ENCODE data around the gene TADA1.
"Not testable (repeated sequence)": the region's sequence is repeated elsewhere in the genome, so short reads cannot be mapped to it uniquely, and the experiment has no call there.

Gene TADA1

DNA sequence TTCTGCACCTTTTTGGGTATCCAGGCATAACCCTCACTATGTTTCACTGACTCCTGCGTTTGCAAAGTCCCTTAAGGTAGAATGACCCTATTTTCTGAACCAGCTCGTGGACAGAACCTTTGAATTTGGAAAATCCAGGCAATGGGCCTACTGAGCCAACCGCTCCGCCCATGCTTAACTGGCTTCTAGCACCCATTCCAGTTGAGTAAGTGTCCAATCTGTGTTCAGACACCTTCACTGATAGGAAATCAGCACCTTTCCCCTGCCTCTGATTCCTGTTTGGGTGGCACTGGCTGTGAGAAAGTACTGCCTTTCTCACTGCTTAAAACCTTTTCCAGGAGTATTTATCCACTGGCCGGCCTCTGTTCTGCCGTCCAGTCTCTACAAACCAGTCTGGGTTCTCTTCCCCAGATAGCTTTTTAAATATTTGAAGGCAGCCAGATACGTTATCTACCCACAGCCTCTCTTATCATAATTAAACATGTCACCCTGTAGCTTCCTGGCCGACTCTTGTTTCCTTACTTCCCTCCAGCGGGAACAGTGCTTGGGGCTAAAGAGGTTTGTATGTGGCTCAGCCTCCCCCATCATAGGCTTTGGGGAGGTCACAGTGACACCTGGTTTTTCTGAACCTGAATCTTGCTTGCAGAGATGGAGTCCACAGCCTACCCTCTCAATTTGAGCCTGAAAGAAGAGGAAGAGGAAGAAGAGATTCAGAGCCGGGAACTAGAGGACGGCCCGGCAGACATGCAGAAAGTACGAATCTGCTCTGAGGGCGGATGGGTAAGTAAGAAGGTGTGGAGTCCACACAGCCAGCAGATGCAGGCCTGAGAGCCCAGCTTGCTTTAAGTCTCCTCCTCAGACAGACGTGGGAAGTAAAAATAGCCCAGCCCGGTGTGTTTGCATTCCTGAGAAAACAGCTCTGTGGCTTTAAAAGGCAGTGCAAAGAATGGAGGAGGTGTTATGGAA lies 35.5 kb downstream of the TADA1 start:
- DNase-seq, result no peak

DNA sequence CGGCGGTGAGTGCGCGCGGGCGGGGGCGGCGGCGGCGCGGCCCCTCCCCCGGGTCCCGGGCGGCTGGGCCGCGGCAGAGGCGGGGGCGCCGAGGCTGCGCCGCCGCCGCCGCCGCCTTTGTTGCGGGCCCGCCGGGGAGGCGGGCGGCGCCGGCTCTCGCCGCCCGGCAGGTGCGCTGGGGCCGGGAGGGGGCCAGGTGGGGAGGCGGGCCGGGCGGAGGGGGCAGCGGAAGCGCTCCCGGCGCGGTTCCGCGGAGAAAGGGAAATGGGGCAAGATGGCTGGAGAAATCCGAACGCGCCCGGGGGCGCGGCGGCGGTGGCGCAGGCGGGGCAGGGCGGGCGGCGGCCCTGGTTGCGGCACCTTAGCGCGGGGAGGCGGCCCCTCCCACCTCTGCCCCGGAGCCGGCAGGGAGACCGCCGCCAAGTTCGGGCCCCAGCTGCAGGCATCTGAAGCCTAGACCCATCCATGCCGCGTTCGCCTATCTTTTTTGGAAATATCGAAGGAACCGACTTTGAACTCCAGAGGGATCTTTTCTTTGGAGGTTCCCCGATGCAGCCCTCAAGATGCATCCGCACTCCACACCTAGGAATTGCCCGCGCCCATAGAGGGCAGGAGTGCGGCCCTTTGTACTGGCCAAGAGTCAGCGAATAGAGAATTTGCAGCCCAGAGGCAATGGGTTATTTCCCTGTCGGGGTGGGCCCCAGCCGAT lies 36.3 kb downstream of the TADA1 start:
- DNase-seq, result peak; percentile 83

DNA sequence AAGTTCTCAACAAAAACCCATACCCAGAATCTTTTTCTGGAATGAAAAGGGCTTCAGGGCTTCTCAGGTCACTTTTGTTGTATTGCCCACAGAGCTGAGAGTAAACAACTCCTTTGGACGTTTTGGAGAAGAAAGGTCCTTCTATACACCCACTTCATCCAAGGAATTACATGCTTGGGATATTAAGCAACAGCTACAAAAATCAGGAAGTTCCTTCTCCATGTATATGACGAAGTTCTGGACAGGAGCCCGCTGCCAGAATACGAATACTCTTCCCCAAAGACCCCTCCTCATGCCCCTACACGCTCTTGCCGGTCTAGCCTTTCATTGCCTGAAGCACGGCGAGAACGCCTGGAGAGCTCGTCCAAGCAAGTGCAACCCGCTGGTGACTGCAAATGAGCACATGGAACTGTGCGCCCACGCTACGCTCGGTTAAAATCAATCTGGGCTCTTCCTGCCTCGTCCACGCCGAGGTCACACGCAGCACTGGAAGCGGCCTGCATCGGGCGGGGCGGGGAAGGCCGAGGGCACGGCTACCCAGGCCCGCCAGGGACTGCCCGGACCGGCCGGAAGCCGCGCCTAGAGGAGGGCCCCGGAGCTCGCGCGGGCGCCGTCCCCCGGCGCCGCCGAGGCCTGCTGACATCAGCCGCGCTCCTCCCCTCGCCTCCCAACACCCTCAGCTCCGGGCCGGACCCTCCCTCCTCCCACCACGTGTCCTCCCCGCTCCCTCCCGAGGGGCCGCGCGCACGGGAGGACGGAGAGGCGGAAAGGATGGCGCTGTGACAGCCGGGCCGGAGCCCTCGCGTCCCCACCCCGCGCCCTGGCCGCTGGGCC lies 37.1 kb downstream of the TADA1 start, which contains the start of gene POGK:
POGK (plus strand) TSS at position 710 of the 834 bp plus-strand sequence. CDS start 1,482 bp downstream, outside the sequence.
- DNase-seq, result peak; percentile 92

GRCh38 chr1:166836733-166837132 lies 39.3 kb downstream of the TADA1 start:
- DNase-seq, result no peak

DNA sequence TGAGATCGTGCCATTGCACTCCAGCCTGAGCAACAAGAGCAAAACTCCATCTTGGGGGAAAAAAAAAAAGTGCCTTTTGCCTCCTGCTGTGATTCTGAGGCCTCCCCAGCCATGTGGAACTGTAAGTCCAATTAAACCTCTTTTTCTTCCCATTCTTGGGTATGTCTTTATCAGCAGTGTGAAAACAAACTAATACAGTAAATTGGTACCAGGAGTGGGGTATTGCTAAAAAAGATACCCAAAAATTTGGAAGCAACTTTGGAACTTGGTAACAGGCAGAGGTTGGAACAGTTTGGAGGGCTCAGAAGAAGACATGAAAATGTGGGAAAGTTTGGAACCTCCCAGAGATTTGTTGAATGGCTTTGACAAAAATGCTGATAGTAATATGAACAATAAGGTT lies 46.3 kb downstream of the TADA1 start:
- not testable (repeated sequence) for DNase-seq

DNA sequence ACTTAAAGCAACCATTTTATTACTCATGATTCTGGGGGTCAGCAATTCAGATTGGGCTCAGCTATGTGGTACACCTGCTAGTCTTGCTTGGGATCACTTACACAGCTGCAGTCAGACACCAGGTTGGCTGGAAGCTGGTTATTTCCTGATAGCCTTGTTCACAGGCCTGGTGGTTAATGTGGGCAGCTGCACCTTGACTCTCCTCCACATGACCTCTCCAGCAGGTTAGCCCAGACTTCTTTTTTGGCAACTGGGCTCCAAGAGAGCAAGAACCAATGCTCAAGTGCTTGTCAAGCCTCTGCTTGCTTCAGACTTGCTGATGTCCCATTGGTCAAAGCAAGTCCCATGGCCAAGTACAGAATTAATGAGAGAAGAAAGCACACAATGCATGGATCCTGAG lies 48.6 kb downstream of the TADA1 start:
- no peak for DNase-seq

DNA sequence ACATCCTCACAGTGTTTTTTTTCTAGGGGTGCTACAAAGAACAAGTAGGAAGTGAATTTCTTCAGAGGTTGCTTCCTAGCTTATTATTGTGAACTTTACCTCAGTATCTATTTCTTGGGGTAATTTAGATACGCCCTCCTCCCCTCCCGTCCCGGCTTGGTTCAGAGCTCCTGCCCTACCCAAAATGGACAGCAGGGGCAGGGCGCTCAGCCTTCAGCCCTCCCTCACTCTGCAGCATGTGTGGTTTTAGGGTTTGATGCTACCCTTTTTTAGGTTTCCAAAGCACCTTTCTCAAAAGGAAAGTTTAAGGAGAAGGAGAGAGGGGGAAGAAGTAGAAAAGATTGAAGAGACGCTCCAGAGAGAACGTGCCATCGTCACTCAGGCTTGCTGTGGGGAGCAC lies 53.7 kb downstream of the TADA1 start:
- no peak for DNase-seq

DNA sequence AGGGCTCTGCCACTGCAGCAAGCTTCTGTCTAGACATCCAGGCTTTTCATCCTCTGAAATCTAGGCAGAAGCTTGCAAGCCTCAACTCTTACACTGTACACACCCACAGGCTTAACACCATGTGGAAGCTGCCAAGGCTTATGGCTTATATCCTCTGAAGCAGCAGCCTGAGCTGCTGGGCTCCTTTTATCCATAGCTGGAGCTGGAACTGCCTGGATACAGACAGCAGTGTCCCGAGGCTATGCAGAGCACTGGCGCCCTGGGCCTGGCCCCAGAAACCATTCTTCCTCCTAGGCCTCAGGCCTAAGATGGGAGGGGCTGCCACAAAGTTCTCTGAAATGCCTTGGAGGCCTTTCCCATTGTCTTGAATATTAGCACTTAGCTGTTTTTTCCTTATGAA lies 56.1 kb downstream of the TADA1 start:
- no peak for DNase-seq

- DNase-seq, result no peak
These were observed 61.5 kb downstream of the TADA1 start for GRCh38 chr1:166814611-166815010.

GRCh38 chr1:166813508-166814223 lies 62.4 kb downstream of the TADA1 start:
- no peak for DNase-seq

- DNase-seq, result no peak
These were observed 64.4 kb downstream of the TADA1 start for GRCh38 chr1:166811691-166812090.

DNA sequence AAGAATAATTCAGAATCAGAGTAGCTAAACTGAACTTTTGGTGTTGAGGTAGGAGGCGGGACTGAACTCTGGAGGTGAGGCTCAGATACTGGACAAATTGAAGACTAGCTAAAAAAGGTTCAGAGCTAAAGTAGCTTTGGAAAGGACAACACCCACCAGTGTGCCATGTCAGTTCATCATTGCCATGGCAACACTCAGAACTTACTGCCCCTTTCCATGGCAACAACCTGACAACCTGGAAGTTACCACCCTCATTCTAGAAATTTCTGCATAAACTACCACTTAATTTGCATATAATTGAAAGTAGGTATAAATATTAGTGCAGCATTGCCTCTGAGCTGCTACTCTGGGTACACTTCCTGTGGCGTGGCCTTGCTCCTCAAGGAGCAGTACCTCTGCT lies 67.1 kb downstream of the TADA1 start:
- DNase-seq, result no peak

Measured in activated CD8-positive, alpha-beta memory T cell treated with anti-CD3 and anti-CD28 coated beads for 24 hours (primary cell).